NOMO-1 treated with dmso at 0.1 percent for 144 hours (cell line): Measurements from ENCODE around the gene NBL1.

Source experiments
- DNase-seq: peaks from one replicate; lab custom pipeline; 2025; ENCODE audit not compliant: unreplicated experiment; lab: John Stamatoyannopoulos, UW

NBL1 gene

DNA sequence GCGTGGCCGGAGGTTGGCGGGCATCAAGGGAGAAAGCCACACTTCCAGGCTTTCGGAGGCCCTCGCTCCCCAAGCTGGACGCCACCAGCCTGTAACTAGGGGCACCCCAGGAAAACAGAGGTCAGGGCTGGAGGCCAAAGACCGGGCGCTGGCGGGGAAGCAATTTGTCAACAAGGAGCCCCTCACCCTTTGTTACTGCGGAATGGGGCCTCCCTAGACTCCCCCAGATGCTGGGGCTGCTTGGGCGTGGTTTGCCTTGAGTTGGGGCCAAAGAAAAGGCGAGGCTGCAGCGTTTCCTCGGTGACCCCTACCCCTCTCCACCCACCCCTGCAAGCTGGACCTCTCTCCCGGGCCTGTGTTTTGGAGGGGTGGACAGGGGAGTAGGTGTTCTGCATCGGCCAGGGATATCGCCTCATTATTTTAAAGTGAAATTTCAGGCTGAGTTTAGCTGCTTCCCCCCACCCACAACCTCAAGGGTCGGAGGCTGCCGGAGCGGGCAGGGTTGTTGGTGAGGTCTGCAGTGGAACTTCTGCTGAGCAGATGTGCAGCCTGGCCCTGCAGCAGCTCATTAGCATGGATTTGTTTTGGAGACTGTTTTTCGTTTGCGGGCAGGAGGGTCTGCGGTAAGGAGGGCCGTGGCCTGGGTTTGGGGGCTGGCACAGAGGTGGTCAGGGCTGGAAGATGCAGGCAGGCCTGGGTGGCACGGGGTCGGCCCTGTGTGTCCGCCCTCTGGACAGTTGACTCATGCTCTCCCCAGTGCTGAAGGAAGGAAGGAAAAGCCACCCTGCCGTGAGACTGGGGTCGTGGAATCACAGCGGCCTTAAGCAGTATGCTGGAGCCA is 1.5 kb downstream of the NBL1 start:
- no peak for DNase-seq

DNA sequence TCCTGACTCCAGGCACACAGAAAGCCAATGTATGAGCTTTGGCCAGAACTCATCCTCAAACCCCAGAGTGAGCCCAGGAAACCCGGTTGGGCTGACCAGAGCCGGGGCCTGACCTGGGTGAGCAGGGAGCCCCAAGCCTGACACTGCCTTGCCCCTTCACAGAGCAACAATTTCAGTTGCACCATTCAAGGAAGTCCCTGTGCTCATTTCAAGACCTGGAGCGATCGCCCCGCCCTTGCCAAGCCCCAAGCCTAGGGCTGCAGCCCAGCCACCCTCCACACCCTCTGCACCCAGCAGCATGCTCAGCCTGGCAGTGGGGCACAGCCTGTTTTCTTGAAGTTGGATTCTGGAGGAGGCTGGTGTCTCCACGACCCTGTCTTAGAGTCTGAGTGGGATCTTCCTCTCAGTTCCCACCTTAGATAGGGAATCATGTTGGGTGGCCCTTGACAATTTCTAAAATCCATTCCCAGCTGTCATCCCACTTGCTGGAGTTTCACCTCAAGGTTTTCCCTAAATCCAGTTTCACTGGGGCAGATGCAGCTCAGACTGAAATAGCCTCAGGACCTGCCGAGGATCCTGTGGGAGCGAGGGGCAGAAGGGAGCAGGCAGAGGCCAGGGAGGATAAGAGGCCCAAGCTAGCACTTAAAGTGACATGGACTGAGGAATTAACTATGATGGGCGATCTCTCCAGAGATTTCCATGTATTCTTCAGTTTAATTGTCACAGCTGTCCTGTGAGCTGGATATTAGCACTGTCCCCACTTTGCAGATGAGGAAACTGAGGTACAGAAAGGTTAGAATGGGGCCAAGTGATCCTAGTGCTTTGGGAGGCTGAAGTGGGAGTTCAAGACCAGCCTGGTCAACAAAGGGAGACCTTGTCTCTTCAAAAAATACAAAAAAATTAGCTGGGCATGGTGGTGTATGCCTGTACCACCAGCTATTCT is 2.5 kb downstream of the NBL1 start:
- no peak for DNase-seq

DNA sequence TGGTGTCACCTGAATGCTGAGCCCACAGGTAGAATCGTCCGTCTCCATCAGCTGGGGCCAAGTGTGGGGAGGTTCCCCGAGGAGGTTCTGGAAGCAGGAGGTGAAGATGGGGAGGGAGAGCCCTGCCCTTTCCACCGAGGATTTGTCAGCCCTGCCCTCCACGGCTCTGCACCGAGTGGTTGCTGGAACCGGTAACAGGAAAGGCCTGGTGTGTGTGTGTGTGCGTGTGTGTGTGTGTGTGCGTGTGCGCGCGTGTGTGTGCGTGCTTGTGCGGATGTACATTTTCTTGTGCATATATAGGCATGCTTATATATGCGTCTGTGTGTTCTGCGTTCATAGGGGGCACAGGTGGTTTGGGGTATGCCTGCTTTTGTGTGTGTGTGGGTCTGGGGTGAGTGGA is 3.5 kb downstream of the NBL1 start:
- no peak for DNase-seq

DNA sequence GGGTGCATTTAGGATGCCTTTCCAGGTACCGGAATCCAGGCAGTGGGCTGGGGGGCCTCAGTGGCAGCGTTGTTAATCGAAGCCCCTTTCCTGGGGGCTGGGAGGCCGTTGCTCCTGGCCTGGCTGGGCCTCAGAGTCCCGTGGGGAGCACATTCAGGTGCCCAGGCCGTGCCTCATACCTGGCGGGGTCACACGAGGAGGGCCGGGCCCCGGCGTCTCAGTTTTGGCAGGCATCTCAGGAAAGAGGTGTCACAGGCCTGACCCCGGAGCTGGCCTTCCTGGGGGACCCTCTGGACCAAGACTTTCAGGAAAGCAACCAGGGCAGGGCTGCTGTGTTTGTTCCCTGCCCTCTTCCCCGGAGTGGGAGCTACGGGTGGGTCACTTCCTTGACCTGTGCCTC is 4.1 kb downstream of the NBL1 start:
- DNase-seq, result no peak

DNA sequence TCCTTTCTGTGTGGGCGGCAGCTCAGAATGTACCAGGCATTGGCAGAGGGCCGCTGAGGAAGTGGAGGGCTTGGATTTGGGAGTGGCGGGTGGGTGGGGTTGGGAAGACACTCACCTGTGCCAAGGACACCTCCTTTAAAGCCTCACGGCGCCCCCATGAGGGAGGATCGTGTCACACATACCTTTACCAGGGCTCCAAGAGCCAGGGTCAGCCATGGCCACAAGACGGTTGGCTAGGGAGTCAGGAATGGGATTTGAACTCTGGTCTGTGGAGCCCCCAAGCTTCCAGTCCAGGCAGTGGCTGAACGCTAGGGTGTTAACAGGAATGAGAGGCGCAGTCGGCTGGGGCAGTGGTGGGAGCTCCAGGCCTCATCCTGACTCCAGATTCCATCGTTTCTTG is 4.6 kb downstream of the NBL1 start:
- DNase-seq, result no peak

DNA sequence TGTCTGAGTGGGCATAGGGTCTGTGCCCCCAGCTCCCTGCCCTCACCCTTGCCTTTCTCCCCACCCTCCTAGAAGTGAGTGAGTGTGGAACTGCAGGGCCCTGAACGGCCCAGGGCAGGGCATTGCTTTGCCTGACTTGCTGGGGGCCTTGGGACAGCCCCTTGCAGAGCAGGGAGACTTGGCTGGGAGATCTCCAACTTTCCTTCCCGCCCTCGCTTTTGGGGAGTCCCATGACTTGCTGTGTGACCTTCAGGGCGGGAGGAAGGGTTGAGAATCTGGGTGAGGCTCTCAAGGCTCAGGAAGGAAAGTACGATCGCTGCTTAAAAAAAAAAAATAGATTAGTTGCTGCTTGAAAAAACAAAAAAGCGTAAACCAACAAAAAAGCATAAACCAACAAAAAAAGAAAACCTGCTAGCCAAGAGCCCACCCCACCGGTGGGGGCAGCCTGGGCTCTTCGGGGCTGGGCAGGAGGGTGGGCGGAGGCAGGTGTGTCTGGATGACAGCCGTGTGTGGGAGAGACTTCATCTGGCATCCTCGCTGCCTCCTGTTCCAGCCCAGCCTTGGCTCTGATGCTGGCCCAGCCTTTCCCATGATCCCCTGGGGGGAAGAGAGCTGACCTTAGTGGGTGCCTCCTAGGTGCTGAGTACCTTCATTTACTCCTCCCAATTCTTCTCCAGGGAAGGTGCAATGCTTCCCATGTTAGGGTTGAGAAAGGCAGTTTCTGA is 6.5 kb downstream of the NBL1 start:
- DNase-seq, result no peak

DNA sequence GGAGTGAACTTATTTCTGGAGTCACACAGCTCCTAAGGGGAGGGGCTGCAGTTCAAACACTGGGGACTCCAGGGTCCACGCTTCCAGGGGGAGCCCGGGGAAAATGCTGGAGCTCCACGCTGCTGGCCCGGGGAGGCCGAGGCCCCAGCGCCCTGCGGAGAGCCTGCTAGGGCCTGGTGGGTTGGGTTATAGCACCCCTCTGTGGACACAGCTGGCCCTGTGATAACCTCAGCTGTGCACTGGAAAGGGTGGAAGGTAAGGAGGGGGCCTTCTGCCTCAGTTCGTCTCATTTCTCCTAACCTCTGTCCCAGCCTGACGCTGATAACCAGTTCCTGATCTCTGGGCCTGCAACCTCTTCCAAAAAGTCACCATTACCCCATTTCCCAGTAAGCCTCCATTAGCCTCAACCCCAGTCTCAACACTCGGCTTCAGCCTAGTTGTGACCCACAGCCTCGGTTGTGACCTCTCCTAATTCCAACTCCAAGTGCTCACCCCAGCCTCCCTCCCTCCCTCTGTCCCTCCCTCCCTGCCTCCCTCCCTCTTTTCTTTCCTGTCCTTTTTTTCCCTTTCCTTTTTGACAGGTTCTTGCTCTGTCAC is 7.1 kb downstream of the NBL1 start:
- DNase-seq, result no peak

DNA sequence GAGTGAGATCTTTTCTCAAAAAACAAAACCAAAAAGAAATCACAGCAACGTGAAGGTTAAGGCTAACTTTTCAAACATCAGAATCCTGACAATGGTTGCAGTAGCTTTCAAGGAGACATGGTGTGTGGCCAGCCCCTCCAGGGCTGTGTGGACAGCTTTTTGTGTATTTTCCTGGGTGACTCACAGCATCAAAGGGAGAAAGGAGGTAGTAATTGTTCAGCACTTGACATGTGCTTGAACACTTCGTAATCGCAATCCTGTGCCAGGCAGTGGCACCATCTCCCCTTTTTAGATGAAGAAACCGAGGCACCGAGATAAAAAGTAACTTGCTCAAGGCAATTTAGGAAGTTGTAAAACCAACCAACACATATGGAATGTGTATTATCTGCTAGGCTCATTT is 10.3 kb downstream of the NBL1 start:
- DNase-seq, result no peak

DNA sequence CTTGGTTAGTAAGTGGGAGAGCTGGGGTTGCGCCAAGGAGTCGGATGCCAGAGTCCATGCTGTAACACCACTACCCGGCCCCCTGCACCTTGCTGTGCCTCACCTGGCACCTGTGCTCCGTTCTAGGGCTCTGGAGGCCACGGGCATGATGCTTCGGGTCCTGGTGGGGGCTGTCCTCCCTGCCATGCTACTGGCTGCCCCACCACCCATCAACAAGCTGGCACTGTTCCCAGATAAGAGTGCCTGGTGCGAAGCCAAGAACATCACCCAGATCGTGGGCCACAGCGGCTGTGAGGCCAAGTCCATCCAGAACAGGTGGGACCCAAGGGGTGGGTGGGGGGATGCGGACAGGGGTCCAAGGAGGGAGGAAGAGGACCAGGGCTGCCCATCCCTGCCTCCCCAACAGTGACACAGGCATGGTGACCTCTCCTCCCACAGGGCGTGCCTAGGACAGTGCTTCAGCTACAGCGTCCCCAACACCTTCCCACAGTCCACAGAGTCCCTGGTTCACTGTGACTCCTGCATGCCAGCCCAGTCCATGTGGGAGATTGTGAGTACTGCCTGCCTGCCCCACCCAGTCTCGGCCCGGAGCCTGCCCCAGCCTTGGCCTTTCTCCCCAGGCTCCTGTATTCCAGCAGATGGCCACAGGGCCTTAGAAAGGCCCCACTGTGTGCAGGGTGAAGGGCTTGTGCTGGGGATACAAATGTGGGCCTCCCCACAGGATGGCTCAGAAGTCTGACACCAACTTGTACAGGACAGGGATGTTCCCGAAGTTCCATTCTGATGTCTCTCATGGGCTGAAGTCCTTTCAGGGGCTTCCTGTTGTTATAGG is 11.0 kb downstream of the NBL1 start:
- no peak for DNase-seq

DNA sequence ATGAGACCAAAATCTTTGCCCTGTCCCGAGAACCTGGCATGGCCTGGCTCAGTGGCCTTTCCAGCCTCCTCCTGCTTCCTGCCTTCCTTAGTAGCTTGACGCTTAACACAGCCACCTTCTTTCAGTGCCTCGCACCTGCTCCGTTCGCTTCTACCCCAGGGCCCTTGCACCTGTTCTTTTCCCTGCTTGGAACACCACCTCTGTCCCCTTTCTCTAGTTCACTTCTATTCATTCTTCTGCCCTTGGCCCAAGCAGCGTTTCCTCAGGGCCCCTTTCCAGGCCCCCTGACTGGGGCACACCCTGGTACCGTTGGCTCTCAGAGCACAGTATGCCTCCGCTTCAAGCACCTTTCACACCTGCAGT is 11.6 kb downstream of the NBL1 start:
- no peak for DNase-seq

DNA sequence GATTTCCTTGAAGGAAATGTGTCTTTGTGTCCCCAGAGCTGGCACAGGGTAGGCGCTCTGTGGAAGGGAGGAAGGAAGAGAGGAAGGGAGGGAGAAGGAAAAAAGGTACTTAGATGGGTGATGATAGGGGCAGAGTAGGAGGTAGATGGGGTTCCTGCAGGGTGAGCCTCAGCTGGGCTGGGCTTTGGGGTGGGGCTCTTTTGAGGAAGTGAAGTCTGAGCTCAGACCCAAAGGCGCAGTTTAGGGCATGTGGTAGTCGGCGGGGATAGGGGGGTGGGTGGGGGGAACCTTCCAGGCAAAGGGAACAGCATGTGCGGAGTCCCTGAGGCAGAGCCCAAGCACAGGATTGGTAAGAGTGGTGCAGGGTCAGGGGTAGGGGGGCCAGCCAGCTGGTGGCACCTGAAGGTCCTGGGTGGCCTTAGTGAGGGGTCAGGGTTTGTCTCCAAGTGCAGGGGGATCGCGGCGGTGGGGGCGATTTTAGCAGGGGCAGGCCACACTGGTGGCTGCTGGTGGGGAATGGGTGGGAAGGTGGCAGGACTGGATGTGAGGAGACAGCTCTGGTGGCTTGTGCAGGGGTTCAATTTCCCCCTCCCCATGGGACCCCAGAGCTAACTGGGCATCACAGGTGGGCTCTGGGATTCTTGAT is 12.1 kb downstream of the NBL1 start:
- DNase-seq, result no peak

DNA sequence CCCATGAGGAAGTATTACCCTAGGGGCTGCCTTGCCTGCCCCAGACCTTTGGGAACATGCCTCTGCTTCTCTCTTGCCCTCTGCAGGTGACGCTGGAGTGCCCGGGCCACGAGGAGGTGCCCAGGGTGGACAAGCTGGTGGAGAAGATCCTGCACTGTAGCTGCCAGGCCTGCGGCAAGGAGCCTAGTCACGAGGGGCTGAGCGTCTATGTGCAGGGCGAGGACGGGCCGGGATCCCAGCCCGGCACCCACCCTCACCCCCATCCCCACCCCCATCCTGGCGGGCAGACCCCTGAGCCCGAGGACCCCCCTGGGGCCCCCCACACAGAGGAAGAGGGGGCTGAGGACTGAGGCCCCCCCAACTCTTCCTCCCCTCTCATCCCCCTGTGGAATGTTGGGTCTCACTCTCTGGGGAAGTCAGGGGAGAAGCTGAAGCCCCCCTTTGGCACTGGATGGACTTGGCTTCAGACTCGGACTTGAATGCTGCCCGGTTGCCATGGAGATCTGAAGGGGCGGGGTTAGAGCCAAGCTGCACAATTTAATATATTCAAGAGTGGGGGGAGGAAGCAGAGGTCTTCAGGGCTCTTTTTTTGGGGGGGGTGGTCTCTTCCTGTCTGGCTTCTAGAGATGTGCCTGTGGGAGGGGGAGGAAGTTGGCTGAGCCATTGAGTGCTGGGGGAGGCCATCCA is 12.8 kb downstream of the NBL1 start:
- DNase-seq, result no peak

DNA sequence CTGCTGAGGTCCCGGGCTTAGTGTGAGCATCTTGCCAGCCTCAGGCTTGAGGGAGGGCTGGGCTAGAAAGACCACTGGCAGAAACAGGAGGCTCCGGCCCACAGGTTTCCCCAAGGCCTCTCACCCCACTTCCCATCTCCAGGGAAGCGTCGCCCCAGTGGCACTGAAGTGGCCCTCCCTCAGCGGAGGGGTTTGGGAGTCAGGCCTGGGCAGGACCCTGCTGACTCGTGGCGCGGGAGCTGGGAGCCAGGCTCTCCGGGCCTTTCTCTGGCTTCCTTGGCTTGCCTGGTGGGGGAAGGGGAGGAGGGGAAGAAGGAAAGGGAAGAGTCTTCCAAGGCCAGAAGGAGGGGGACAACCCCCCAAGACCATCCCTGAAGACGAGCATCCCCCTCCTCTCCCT is 13.4 kb downstream of the NBL1 start:
- no peak for DNase-seq

DNA sequence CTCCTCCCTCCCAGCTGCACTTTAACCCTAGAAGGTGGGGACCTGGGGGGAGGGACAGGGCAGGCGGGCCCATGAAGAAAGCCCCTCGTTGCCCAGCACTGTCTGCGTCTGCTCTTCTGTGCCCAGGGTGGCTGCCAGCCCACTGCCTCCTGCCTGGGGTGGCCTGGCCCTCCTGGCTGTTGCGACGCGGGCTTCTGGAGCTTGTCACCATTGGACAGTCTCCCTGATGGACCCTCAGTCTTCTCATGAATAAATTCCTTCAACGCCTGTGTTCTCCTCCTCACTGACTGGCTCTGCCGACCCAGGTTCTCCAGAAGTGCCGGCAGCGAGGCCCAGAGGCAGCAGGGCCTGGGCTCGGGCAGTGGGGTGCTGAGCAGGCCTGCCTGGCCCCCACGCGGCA is 14.1 kb downstream of the NBL1 start:
- DNase-seq, result no peak

DNA sequence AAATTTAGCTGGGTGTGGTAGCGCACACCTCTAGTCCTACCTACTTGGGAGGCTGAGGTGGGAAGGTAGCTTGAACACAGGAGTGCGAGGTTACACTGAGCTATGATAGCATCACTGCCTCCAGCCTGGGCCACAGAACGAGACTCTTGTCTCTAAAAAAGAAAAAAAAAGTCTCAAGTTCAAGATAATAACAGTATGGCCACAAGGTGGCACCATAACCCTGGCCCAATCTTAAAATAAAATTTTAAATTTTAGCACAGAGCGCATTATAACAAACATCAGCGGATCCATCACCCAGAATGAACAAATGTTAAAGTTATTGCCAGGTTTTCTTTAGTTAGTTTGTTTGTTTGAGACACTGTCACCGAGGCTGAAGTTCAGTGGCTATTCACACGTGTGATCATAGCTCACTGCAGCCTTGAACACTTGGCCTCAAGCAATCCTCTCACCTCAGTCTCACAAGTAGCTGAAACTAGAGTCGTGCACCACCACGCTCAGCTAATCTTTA is 17.7 kb downstream of the NBL1 start:
- DNase-seq, result no peak

DNA sequence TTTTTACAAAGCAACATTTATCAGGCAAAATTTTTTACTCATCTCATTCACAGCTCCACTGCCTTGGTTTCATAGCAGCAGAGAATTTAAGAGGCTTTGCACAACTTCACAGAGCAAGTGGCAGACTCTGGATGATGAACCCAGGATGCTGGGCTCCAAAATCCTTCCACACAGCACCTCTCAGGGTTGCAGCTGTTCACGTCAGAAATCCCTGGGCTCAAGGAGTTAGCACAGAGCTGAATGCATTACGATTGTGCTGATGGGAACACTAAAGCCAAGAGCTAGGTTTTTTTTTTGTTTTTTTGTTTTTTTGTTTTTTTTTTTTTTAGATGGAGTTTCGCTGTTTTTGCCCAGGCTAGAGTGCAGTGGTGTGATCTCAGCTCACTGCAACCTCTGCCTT is 18.2 kb downstream of the NBL1 start:
- DNase-seq, result no peak

DNA sequence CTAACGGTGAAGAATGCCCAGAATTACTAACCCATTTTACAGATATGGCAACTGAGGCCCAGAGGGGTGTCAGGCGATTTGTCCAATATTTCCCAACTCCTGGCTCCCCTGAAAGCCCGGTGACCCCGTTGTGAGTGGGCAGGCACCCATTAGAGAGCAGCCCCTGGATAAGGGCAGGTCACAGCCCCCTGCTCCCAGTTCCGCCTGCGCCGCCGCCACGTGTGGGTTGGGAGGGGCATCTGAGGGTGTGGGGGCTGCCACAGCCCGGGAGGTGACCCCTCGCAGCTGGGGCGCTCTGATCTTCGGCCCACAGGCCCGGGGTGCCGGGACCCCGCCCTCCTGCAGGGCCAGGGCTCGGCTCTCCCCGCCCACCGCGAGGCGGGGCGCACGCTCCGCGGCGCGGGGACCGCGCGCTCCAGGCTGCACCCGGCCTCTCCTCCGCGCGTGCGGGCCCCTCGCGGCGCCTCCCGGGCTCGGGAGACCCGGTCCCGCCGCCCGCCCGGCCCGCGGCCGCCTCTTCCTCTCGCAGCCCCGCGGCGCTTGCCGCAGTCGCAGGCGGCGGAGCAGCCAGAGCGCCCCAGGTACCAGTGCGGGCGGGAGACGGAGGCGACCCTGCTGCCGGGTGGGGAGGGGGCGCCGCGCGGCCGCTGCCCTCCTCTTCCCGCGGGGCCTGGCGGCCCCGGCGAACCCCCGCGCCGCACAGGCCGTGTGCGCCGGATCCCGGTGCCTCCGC is 20.5 kb downstream of the NBL1 start, which contains the start of gene HTR6:
HTR6 (plus strand) TSS at position 423 of the 733 bp plus-strand sequence. CDS start 879 bp downstream, outside the sequence.
- no peak for DNase-seq

DNA sequence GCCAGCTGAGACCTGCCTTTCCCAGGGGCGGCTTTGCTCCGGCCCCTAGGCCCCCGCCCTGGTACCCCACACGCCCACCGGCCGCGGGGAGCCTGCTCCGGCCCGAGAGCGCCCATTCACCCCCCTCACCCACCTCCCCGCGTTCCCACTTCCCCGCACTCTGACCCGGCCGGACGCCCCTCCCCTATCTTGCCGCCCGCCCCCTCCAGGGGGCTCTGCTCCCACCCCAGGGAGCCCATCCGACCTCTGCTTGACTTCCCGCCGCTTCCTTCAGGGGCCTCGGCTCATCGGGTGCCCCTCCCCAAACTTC is 21.0 kb downstream of the NBL1 start:
- no peak for DNase-seq
